ENCODE data around the gene SPOCK3. TPM values are rescaled to one million over a fixed set of nuclear protein-coding genes. Genes with fewer than 3 reads are reported as not detected.

SPOCK3 gene
- total RNA-seq = 0.98 and 2.2 TPM in 2 replicates

GRCh38 chr4:167234316-167234881 lies at the start of gene SPOCK3:
Gene SPOCK3 (minus strand): TSS chr4:167234494.

All from mesangial cell (primary cell).